Uterus (tissue), 4 donors: ENCODE data around the gene INSC. TPM values are rescaled to one million over a fixed set of nuclear protein-coding genes. Genes with fewer than 3 reads are reported as not detected.
A peak's percentile ranks its signal among the peaks of the same experiment; 100 is the strongest.

Source experiments
- DNase-seq, 2 donors: peaks; one replicate each; pipeline ENCODE4 v3.0.0-alpha.2; 2019 to 2020
- H3K27ac ChIP-seq, 2 donors: fragments of 200-600 bp; sonication (generic); 1 replicate in 1 of 2; 2 replicates in 1 of 2; pipeline ENCODE4 v1.5.1; 2016 to 2018
- H3K27me3 ChIP-seq, 2 donors: fragments of 200-600 bp; sonication (generic); one replicate each; pipeline ENCODE4 v1.5.1; 2018 to 2019; ENCODE audit warnings: control low read depth in 1 of 2
- H3K36me3 ChIP-seq, 2 donors: fragments of 200-600 bp; sonication (generic); one replicate each; pipeline ENCODE4 v1.5.1; 2019; ENCODE audit warnings: control low read depth in 1 of 2
- H3K4me1 ChIP-seq, 2 donors: fragments of 200-600 bp; sonication (generic); one replicate each; pipeline ENCODE4 v1.5.1; 2018 to 2019; ENCODE audit warnings: control low read depth in 1 of 2
- H3K4me3 ChIP-seq, 2 donors: fragments of 200-600 bp; sonication (generic); 1 replicate in 1 of 2; 2 replicates in 1 of 2; pipeline ENCODE4 v1.5.1; 2018 to 2019; ENCODE audit warnings: mild to moderate bottlenecking in 1 of 2
- H3K9me3 ChIP-seq, 2 donors: fragments of 200-600 bp; sonication (generic); one replicate each; pipeline ENCODE4 v1.5.1; 2019; ENCODE audit warnings: control low read depth in 1 of 2
- CTCF ChIP-seq, 4 experiments: fragments of 200-600 bp in 2 of 4; fragments of 450-650 bp in 2 of 4; sonication (generic) in 2 of 4; IDR thresholded peaks; one replicate each; pipeline ENCODE4 v1.5.1; 2016 to 2019; ENCODE audit warnings: antibody characterized with exemption in 4 of 4, mild to moderate bottlenecking in 2 of 4, moderate library complexity in 1 of 4
- POLR2A ChIP-seq, 2 donors: fragments of 450-650 bp; IDR thresholded peaks; one replicate each; pipeline ENCODE4 v1.6.1; 2016; ENCODE audit warnings: antibody characterized with exemption in 2 of 2, mild to moderate bottlenecking in 1 of 2, moderate library complexity in 1 of 2
- intact Hi-C: fragments of 100-400 bp; cut with DNase I; formaldehyde crosslinking; loops from one replicate; pipeline ENCODE4 v1.15.1; 2023; ENCODE audit warnings: low total_unique reads
- total RNA-seq, 4 donors: library from RNA; depleted of rRNA in 3 of 4; stranded (reverse); fragments of >200 nt in 3 of 4; gene quantifications; one replicate each; pipeline versions ENCODE4 v1.1.0 to v1.2.4, GENCODE V29; 2014 to 2023
- donor health status: DM: yes; HTN: yes; CAD: no.

INSC gene
- total RNA-seq, 4 donors from 2014 or later: 0.24 to 2.6 TPM; not detected in 2

GRCh38 chr11:15073361-15074205, 41.1 kb upstream of the INSC start, which contains the start of gene CALCB:
Gene CALCB (plus strand): TSS chr11:15073593. CDS start chr11:15074719, 1,126 bp downstream.
- H3K27me3 ChIP-seq: no peaks in the 10 kb centered on the region
- H3K27ac ChIP-seq: no peak within 1 kb of the TSS
- DNase-seq: no peak
- H3K4me1 ChIP-seq: no peaks in the 10 kb centered on the region
- no peak within 1 kb of the TSS for H3K4me3 ChIP-seq
- TF ChIP-seq CTCF (IDR thresholded peaks at IDR 0.05) (no peak), POLR2A (IDR thresholded peaks at IDR 0.05) (no peak)
- H3K36me3 ChIP-seq: no peaks in the 10 kb centered on the region
- intact Hi-C loops: no loop called here
- H3K9me3 ChIP-seq: no peaks in the 10 kb centered on the region

- Histone ChIP-seq H3K9me3 (no peaks in the 10 kb centered on the region), H3K27me3 (no peaks in the 10 kb centered on the region), H3K27ac (no peak overlapping the region), H3K36me3 (no peaks in the 10 kb centered on the region), H3K4me1 (no peaks in the 10 kb centered on the region), H3K4me3 (no peak overlapping the region)
- intact Hi-C loops: no loop called here
- TF ChIP-seq CTCF (IDR thresholded peaks at IDR 0.05): peak in 3 of 4 experiments; percentile 39 to 53 (median 41)
- no peak for TF ChIP-seq POLR2A (IDR thresholded peaks at IDR 0.05)
- peak; percentile 37 to 39 for DNase-seq
Observed at GRCh38 chr11:15074206-15075161, 40.2 kb upstream of the INSC start.

- intact Hi-C loops: no loop called here
- TF ChIP-seq CTCF (IDR thresholded peaks at IDR 0.05) (no peak), POLR2A (IDR thresholded peaks at IDR 0.05) (no peak)
- no peak for DNase-seq
- no peaks in the 10 kb centered on the region for H3K9me3 ChIP-seq
- no peaks in the 10 kb centered on the region for H3K27me3 ChIP-seq
- no peak overlapping the region for H3K4me3 ChIP-seq
- no peaks in the 10 kb centered on the region for H3K36me3 ChIP-seq
- H3K4me1 ChIP-seq: no peaks in the 10 kb centered on the region
- no peak overlapping the region for H3K27ac ChIP-seq
Observed at GRCh38 chr11:15075162-15075526, 39.6 kb upstream of the INSC start.

DNA sequence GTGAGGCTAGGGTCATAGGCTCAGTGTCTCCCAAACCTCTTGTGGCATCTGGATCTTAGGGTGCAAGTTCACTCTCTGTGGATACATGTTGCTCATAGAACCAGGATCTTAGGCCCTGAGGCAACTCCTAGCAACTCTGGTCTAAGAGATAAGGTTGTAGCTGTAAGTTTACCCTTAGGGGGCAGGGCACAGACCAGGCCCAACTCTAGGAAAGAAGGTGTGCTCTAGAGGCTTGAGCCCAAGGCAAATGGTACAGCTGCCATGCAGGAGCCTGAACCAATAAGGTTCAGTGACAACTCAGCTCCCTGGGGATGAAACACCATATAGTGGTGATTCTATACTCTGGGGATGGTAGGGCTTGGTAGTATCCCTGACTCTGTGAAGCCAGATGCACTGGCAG, 23.5 kb upstream of the INSC start:
- H3K36me3 ChIP-seq: no peaks in the 10 kb centered on the region
- DNase-seq: no peak
- no peaks in the 10 kb centered on the region for H3K9me3 ChIP-seq
- H3K4me3 ChIP-seq: no peak overlapping the region
- intact Hi-C loops: no loop called here
- H3K27ac ChIP-seq: no peak overlapping the region
- TF ChIP-seq POLR2A (IDR thresholded peaks at IDR 0.05): no peak
- no peaks in the 10 kb centered on the region for H3K27me3 ChIP-seq
- no peaks in the 10 kb centered on the region for H3K4me1 ChIP-seq

- H3K9me3 ChIP-seq: no peaks in the 10 kb centered on the region
- H3K36me3 ChIP-seq: no peaks in the 10 kb centered on the region
- no peaks in the 10 kb centered on the region for H3K4me1 ChIP-seq
- no peak for DNase-seq
- no peaks in the 10 kb centered on the region for H3K27me3 ChIP-seq
- TF ChIP-seq POLR2A (IDR thresholded peaks at IDR 0.05) (no peak), CTCF (IDR thresholded peaks at IDR 0.05) (no peak)
- intact Hi-C loops: no loop called here
- no peak overlapping the region for H3K27ac ChIP-seq
- no peak overlapping the region for H3K4me3 ChIP-seq
Observed at GRCh38 chr11:15091625-15092024, 23.1 kb upstream of the INSC start.
